PC-3 (cell line): ENCODE results near the gene CNIH1. TPM values are rescaled to one million over a fixed set of nuclear protein-coding genes. Genes with fewer than 3 reads are reported as not detected.

Experiments
- ATAC-seq: fragments of 200-7000 bp; cut with Tn5 transposase; 2 replicates; pipeline ENCODE4 v1.9.1; 2020; ENCODE audit warnings: mild to moderate bottlenecking, moderate library complexity
- BruUV-seq: library from RNA; stranded (reverse); fragments of 400-500 nt; replicated peaks from 2 replicates; lab custom pipeline; 2021; lab: Mats Ljungman, UMichigan
- CTCF ChIA-PET: fragments of 300-600 bp; sonication (Branson Sonifier 250); formaldehyde crosslinking; loops from one replicate; lab custom pipeline; 2022; ENCODE audit warnings: antibody characterized with exemption; lab: Charles Lee
- POLR2A ChIA-PET: fragments of 300-600 bp; sonication (Branson Sonifier 250); formaldehyde crosslinking; loops from one replicate; lab custom pipeline; 2022; ENCODE audit warnings: antibody characterized with exemption; ENCODE audit not compliant: unreplicated experiment; lab: Charles Lee
- DNase-seq: peaks from one replicate; pipeline ENCODE4 v3.0.0-alpha.2; 2015
- H2AFZ ChIP-seq: fragments of 300-600 bp; sonication (generic); 2 replicates; pipeline ENCODE4 v1.6.0; 2016; ENCODE audit warnings: antibody characterized with exemption, low read length
- H3F3A ChIP-seq: fragments of 300-600 bp; sonication (generic); one replicate; pipeline ENCODE4 v1.6.0; 2017; ENCODE audit warnings: antibody characterized with exemption, low read length, control low read depth, mild to moderate bottlenecking; ENCODE audit not compliant: unreplicated experiment
- H3K27ac ChIP-seq: fragments of 300-600 bp; sonication (generic); 2 replicates; pipeline ENCODE4 v1.5.1; 2016; ENCODE audit warnings: mild to moderate bottlenecking, low read length
- H3K27me3 ChIP-seq: fragments of 300-600 bp; sonication (generic); 2 replicates; pipeline ENCODE4 v1.6.1; 2016; ENCODE audit warnings: low read length, mixed read lengths
- H3K36me3 ChIP-seq: fragments of 300-600 bp; sonication (generic); 2 replicates; pipeline ENCODE4 v1.6.1; 2016; ENCODE audit warnings: low read depth, mixed run types, low read length, mixed read lengths
- H3K4me1 ChIP-seq: fragments of 300-600 bp; sonication (generic); 2 replicates; pipeline ENCODE4 v1.5.1; 2016; ENCODE audit warnings: low read length; ENCODE audit not compliant: insufficient read depth
- H3K4me2 ChIP-seq: fragments of 300-600 bp; sonication (generic); 2 replicates; pipeline ENCODE4 v1.6.0; 2016; ENCODE audit warnings: low read length
- H3K4me3 ChIP-seq: fragments of 300-600 bp; sonication (generic); 2 replicates; pipeline ENCODE4 v1.5.1; 2016; ENCODE audit warnings: mild to moderate bottlenecking, low read length, mixed read lengths
- H3K79me2 ChIP-seq: fragments of 300-600 bp; sonication (generic); 2 replicates; pipeline ENCODE4 v1.6.1; 2017; ENCODE audit warnings: low read length, mixed read lengths
- H3K9ac ChIP-seq: fragments of 300-600 bp; sonication (generic); 2 replicates; pipeline ENCODE4 v1.6.0; 2016; ENCODE audit warnings: mild to moderate bottlenecking, low read length
- H3K9me2 ChIP-seq: fragments of 300-600 bp; sonication (generic); replicated peaks from 2 replicates; pipeline ENCODE4 v1.6.1; 2016; ENCODE audit warnings: mixed run types, low read length, mixed read lengths
- H3K9me3 ChIP-seq: fragments of 300-600 bp; sonication (generic); 2 replicates; pipeline ENCODE4 v1.6.1; 2016; ENCODE audit warnings: low read length, mixed read lengths
- H4K20me1 ChIP-seq: fragments of 300-600 bp; sonication (generic); 2 replicates; pipeline ENCODE4 v1.6.1; 2016; ENCODE audit warnings: low read length, mixed read lengths
- EZH2 ChIP-seq: fragments of 300-600 bp; sonication (generic); IDR thresholded peaks from one replicate; pipeline ENCODE4 v1.6.1; 2017; ENCODE audit warnings: antibody characterized with exemption, mild to moderate bottlenecking, low read length; ENCODE audit not compliant: unreplicated experiment
- EZH2phosphoT487 ChIP-seq: fragments of 300-600 bp; sonication (generic); IDR thresholded peaks from 2 replicates; pipeline ENCODE4 v1.6.1; 2018; ENCODE audit warnings: mild to moderate bottlenecking, antibody characterized with exemption, low read length, borderline replicate concordance
- intact Hi-C: fragments of 100-400 bp; cut with micrococcal nuclease; formaldehyde crosslinking; loops from 2 replicates; pipeline ENCODE4 v1.9.0; 2023
- total RNA-seq: library from RNA; depleted of rRNA; stranded (reverse); fragments of >200 nt; gene quantifications from 2 replicates; pipeline ENCODE4 v1.2.3, GENCODE V29; 2014
- TF ChIP-seq, protein P1 (sequence below): fragments of 300-600 bp; sonication (generic); conservative IDR thresholded peaks from 2 replicates; pipeline ENCODE4 v1.5.1; 2017; ENCODE audit warnings: antibody characterized with exemption, low read depth, mild to moderate bottlenecking, low read length

CNIH1 gene
- total RNA-seq, 1 experiment from 2014 or later: 194 TPM

DNA sequence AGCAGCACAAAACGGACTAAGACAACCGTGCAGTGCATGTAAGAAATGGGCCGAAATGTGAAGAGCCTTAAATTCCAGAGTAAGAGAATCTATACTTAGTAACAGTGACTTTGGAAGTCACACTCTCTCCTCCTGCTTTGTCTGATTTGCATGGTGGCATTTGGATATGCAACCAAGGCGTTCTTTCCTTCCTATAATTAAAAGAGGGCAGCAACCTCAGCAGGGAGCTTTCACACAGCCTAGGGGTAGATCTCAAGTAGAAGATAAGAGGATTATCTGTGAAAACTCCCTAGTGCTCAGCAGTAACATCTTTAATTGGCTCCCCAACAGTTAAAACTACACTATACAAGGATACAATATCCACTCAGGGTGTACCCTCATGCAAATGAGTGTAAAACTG, 31.1 kb upstream of the CNIH1 start:
- H3K27me3 ChIP-seq: no peaks in the 10 kb centered on the region
- TF ChIP-seq EZH2phosphoT487 (no peak), EZH2 (no peak)
- TF ChIP-seq, protein P1, sequence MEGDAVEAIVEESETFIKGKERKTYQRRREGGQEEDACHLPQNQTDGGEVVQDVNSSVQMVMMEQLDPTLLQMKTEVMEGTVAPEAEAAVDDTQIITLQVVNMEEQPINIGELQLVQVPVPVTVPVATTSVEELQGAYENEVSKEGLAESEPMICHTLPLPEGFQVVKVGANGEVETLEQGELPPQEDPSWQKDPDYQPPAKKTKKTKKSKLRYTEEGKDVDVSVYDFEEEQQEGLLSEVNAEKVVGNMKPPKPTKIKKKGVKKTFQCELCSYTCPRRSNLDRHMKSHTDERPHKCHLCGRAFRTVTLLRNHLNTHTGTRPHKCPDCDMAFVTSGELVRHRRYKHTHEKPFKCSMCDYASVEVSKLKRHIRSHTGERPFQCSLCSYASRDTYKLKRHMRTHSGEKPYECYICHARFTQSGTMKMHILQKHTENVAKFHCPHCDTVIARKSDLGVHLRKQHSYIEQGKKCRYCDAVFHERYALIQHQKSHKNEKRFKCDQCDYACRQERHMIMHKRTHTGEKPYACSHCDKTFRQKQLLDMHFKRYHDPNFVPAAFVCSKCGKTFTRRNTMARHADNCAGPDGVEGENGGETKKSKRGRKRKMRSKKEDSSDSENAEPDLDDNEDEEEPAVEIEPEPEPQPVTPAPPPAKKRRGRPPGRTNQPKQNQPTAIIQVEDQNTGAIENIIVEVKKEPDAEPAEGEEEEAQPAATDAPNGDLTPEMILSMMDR: no peak
- no TSS peak for BruUV-seq
- H3K36me3 ChIP-seq: peaks cover 10% of the 10 kb centered on the region
- ChIA-PET CTCF (no interaction called here), POLR2A (no interaction called here)
- no peak overlapping the region for H3K4me2 ChIP-seq
- DNase-seq (no peak), ATAC-seq (no peak)
- H3K4me3 ChIP-seq: no peak overlapping the region
- peaks cover 9% of the 10 kb centered on the region for H3K9me3 ChIP-seq
- no peaks in the 10 kb centered on the region for H3K9me2 ChIP-seq
- no peak overlapping the region for H2AFZ ChIP-seq
- H3K9ac ChIP-seq: no peak overlapping the region
- intact Hi-C loops: no loop called here
- H3F3A ChIP-seq: no peaks in the 10 kb centered on the region
- no peaks in the 10 kb centered on the region for H4K20me1 ChIP-seq
- H3K79me2 ChIP-seq: no peaks in the 10 kb centered on the region
- no peaks in the 10 kb centered on the region for H3K4me1 ChIP-seq
- H3K27ac ChIP-seq: no peak overlapping the region

DNA sequence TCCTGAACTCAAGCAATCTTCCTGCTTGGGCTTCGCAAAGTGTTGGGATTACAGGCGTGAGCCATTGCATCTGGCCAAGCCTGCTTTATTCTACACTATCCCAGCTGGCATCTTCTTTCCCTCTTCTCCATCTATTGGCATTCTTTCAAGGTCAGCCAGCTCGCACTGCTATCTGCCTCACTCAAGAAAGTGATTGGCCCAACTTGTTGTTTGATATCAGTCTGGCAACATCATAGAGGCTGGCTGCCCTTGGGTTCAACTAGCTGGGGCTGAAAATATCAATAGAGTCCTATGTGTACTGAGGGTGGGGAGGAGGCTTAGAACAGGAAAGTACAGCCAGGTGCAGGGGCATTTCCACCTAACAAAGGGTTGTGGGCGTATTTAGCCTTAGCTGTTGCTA, 30.5 kb upstream of the CNIH1 start:
- H3K9me2 ChIP-seq: no peaks in the 10 kb centered on the region
- no peaks in the 10 kb centered on the region for H3F3A ChIP-seq
- no peak overlapping the region for H3K4me3 ChIP-seq
- peaks cover 15% of the 10 kb centered on the region for H3K9me3 ChIP-seq
- intact Hi-C loops: no loop called here
- H4K20me1 ChIP-seq: no peaks in the 10 kb centered on the region
- ChIA-PET POLR2A (no interaction called here), CTCF (no interaction called here)
- no peak overlapping the region for H3K9ac ChIP-seq
- H3K27me3 ChIP-seq: no peaks in the 10 kb centered on the region
- no peak for ATAC-seq
- DNase-seq: no peak
- H3K4me1 ChIP-seq: no peaks in the 10 kb centered on the region
- no peaks in the 10 kb centered on the region for H3K79me2 ChIP-seq
- H3K27ac ChIP-seq: no peak overlapping the region
- H2AFZ ChIP-seq: no peak overlapping the region
- BruUV-seq: TSS peak; percentile 0
- H3K36me3 ChIP-seq: peaks cover 12% of the 10 kb centered on the region; the same call in 1 of the 2 replicates
- H3K4me2 ChIP-seq: no peak overlapping the region
- TF ChIP-seq EZH2phosphoT487 (no peak), EZH2 (no peak)
- TF ChIP-seq, protein P1: no peak

DNA sequence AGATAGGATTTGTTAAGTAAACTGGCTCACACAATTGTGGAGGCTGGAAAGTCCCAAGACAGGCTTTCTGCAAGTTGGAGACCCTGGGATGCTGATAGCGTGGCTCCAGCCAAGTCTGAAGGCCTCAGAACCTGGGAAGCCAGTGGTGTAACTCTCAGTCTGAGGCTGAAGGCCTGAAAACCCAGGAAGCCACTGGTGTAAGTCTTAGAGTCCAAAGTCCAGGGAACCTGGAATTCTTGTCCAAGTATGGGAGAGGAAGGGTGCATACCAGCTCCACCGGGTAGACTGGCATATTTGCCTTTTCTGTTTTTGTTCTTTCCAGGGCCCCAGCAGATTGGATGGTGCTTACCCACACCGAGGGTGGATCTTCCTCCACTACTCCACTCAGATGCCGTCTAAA, 29.5 kb upstream of the CNIH1 start:
- no peak for TF ChIP-seq EZH2phosphoT487
- H3K9me2 ChIP-seq: no peaks in the 10 kb centered on the region
- ATAC-seq: peak; percentile 14

More for the DNA sequence above, 29.5 kb upstream of the CNIH1 start:
- Histone ChIP-seq H3K36me3 (peaks cover 9% of the 10 kb centered on the region; the same call in 1 of the 2 replicates), H4K20me1 (no peaks in the 10 kb centered on the region), H3K4me2 (no peak overlapping the region), H3K9ac (no peak overlapping the region), H3K4me3 (no peak overlapping the region), H2AFZ (no peak overlapping the region), H3K27ac (no peak overlapping the region), H3K9me3 (peaks cover 15% of the 10 kb centered on the region), H3F3A (no peaks in the 10 kb centered on the region), H3K27me3 (no peaks in the 10 kb centered on the region), H3K4me1 (no peaks in the 10 kb centered on the region), H3K79me2 (no peaks in the 10 kb centered on the region)
- DNase-seq: no peak
- POLR2A ChIA-PET: no interaction called here
- CTCF ChIA-PET: no interaction called here
- intact Hi-C loops: no loop called here
- no TSS peak for BruUV-seq
